Measurements from ENCODE around the gene CCDC90B.
A peak's percentile ranks its signal among the peaks of the same experiment; 100 is the strongest.
"Not testable (repeated sequence)": the region's sequence is repeated elsewhere in the genome, so short reads cannot be mapped to it uniquely, and the experiment has no call there.

Gene CCDC90B

DNA sequence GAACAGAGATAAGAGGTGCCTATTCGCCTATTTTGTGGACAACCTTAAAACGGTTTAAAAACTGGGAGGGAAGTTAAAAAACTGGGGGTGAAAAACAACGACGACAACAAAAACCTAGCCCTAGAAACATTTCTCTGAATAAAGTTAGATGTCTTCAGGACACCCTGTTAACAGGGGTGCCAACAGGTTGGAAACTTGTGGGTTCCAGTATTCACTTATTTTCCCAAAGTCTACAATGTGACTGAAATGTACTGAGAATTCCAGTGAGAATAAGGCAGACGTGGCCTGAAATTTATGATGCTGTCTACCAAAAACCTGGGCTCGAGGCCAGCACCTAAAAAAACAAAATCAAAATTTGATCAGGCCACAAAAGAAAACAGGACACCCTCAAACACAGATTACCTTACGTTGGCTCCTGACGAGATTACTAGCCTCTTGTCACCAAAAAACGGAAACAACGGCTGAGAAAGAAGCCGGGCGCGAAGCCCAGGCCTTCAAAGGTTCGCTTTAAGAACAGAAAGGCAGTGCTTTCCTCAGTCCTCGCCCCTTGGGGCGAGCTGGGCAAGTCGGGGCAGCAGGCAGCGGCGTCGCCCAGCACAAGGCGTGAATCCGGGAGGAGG lies 906 bp downstream of the CCDC90B start:
- H3K27ac ChIP-seq (ENCODE audit: low read depth, low read length) = peak overlapping the region; percentile 87
- no peaks in the 10 kb centered on the region for H3K36me3 ChIP-seq (ENCODE audit: control insufficient read depth, insufficient read depth, low read length)
- no peaks in the 10 kb centered on the region for H3K9me3 ChIP-seq (ENCODE audit: control insufficient read depth, insufficient read depth, low read length)
- no peaks in the 10 kb centered on the region for H3K27me3 ChIP-seq (ENCODE audit: control insufficient read depth, insufficient read depth, low read length)
- peak overlapping the region; percentile 90 for H3K9ac ChIP-seq (ENCODE audit: low read depth, low read length)
- H3K4me1 ChIP-seq (ENCODE audit: control insufficient read depth, insufficient read depth, low read length) = peaks cover 13% of the 10 kb centered on the region
- peak overlapping the region; percentile 91 for H3K4me3 ChIP-seq (ENCODE audit: low read depth, low read length)

- H3K4me1 ChIP-seq (ENCODE audit: control insufficient read depth, insufficient read depth, low read length) = peaks cover 13% of the 10 kb centered on the region
- peak overlapping the region; percentile 87 for H3K27ac ChIP-seq (ENCODE audit: low read depth, low read length)
- H3K4me3 ChIP-seq (ENCODE audit: low read depth, low read length) = peak overlapping the region; percentile 91
- 0 out of 2 replicates have a peak, but pooled peaks cover 6% of the 10 kb centered on the region for H3K36me3 ChIP-seq (ENCODE audit: control insufficient read depth, insufficient read depth, low read length)
- H3K27me3 ChIP-seq (ENCODE audit: control insufficient read depth, insufficient read depth, low read length) = no peaks in the 10 kb centered on the region
- no peaks in the 10 kb centered on the region for H3K9me3 ChIP-seq (ENCODE audit: control insufficient read depth, insufficient read depth, low read length)
- H3K9ac ChIP-seq (ENCODE audit: low read depth, low read length) = peak overlapping the region; percentile 90
Measured at GRCh38 chr11:83284501-83285150, 1.5 kb downstream of the CCDC90B start.

- Histone ChIP-seq H3K36me3 (ENCODE audit: control insufficient read depth, insufficient read depth, low read length) (peaks cover 28% of the 10 kb centered on the region), H3K27ac (ENCODE audit: low read depth, low read length) (no peak overlapping the region), H3K9ac (ENCODE audit: low read depth, low read length) (no peak overlapping the region), H3K27me3 (ENCODE audit: control insufficient read depth, insufficient read depth, low read length) (no peaks in the 10 kb centered on the region), H3K4me1 (ENCODE audit: control insufficient read depth, insufficient read depth, low read length) (peaks cover 13% of the 10 kb centered on the region), H3K4me3 (ENCODE audit: low read depth, low read length) (no peak overlapping the region), H3K9me3 (ENCODE audit: control insufficient read depth, insufficient read depth, low read length) (no peaks in the 10 kb centered on the region)
Measured at GRCh38 chr11:83282084-83282716, 4.0 kb downstream of the CCDC90B start.

DNA sequence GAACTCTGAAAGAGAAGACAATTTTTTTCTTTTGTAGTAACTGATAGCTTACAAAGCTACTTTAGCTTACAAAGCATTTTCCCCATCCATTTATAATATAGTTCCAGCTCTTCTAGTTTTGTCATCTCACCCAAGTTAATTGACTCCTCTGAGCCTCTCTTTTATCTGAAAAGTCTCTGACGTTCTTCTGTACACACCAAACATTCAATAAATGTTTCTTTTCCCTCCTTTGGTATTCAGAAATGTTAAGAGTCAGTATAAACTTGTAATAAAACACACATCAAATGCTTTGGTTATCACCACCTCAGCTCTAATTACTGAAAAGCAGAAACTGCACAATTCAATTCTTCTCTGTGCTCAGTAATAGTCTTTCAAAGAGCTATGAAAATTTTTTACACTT lies 5.9 kb downstream of the CCDC90B start:
- Histone ChIP-seq H3K4me1 (ENCODE audit: control insufficient read depth, insufficient read depth, low read length) (peaks cover 9% of the 10 kb centered on the region), H3K27ac (ENCODE audit: low read depth, low read length) (no peak overlapping the region), H3K9ac (ENCODE audit: low read depth, low read length) (no peak overlapping the region), H3K9me3 (ENCODE audit: control insufficient read depth, insufficient read depth, low read length) (no peaks in the 10 kb centered on the region), H3K4me3 (ENCODE audit: low read depth, low read length) (no peak overlapping the region), H3K27me3 (ENCODE audit: control insufficient read depth, insufficient read depth, low read length) (no peaks in the 10 kb centered on the region), H3K36me3 (ENCODE audit: control insufficient read depth, insufficient read depth, low read length) (peaks cover 47% of the 10 kb centered on the region)

GRCh38 chr11:83278351-83278750 lies 7.8 kb downstream of the CCDC90B start:
- Histone ChIP-seq H3K27ac (ENCODE audit: low read depth, low read length) (no peak overlapping the region), H3K9me3 (ENCODE audit: control insufficient read depth, insufficient read depth, low read length) (no peaks in the 10 kb centered on the region), H3K36me3 (ENCODE audit: control insufficient read depth, insufficient read depth, low read length) (peaks cover 66% of the 10 kb centered on the region), H3K9ac (ENCODE audit: low read depth, low read length) (no peak overlapping the region), H3K4me3 (ENCODE audit: low read depth, low read length) (no peak overlapping the region), H3K27me3 (ENCODE audit: control insufficient read depth, insufficient read depth, low read length) (no peaks in the 10 kb centered on the region), H3K4me1 (ENCODE audit: control insufficient read depth, insufficient read depth, low read length) (no peaks in the 10 kb centered on the region)

- H3K27ac ChIP-seq (ENCODE audit: low read depth, low read length) = no peak overlapping the region
- no peaks in the 10 kb centered on the region for H3K9me3 ChIP-seq (ENCODE audit: control insufficient read depth, insufficient read depth, low read length)
- no peak overlapping the region for H3K4me3 ChIP-seq (ENCODE audit: low read depth, low read length)
- no peak overlapping the region for H3K9ac ChIP-seq (ENCODE audit: low read depth, low read length)
- H3K36me3 ChIP-seq (ENCODE audit: control insufficient read depth, insufficient read depth, low read length) = peaks cover 82% of the 10 kb centered on the region
- no peaks in the 10 kb centered on the region for H3K4me1 ChIP-seq (ENCODE audit: control insufficient read depth, insufficient read depth, low read length)
- H3K27me3 ChIP-seq (ENCODE audit: control insufficient read depth, insufficient read depth, low read length) = no peaks in the 10 kb centered on the region
Measured at GRCh38 chr11:83275888-83276641, 10.1 kb downstream of the CCDC90B start.

- no peak overlapping the region for H3K27ac ChIP-seq (ENCODE audit: low read depth, low read length)
Measured at GRCh38 chr11:83272627-83273026, 13.5 kb downstream of the CCDC90B start.

GRCh38 chr11:83271734-83272133 lies 14.4 kb downstream of the CCDC90B start:
- H3K9ac ChIP-seq (ENCODE audit: low read depth, low read length); H3K9me3 ChIP-seq (ENCODE audit: control insufficient read depth, insufficient read depth, low read length); H3K4me1 ChIP-seq (ENCODE audit: control insufficient read depth, insufficient read depth, low read length); H3K27me3 ChIP-seq (ENCODE audit: control insufficient read depth, insufficient read depth, low read length); H3K4me3 ChIP-seq (ENCODE audit: low read depth, low read length); H3K27ac ChIP-seq (ENCODE audit: low read depth, low read length): not testable (repeated sequence)
- H3K36me3 ChIP-seq (ENCODE audit: control insufficient read depth, insufficient read depth, low read length) = peaks cover 53% of the 10 kb centered on the region

More at GRCh38 chr11:83272627-83273026, 13.5 kb downstream of the CCDC90B start:
- Histone ChIP-seq H3K9ac (ENCODE audit: low read depth, low read length) (no peak overlapping the region), H3K4me3 (ENCODE audit: low read depth, low read length) (no peak overlapping the region), H3K36me3 (ENCODE audit: control insufficient read depth, insufficient read depth, low read length) (peaks cover 58% of the 10 kb centered on the region), H3K9me3 (ENCODE audit: control insufficient read depth, insufficient read depth, low read length) (no peaks in the 10 kb centered on the region), H3K4me1 (ENCODE audit: control insufficient read depth, insufficient read depth, low read length) (no peaks in the 10 kb centered on the region), H3K27me3 (ENCODE audit: control insufficient read depth, insufficient read depth, low read length) (no peaks in the 10 kb centered on the region)

DNA sequence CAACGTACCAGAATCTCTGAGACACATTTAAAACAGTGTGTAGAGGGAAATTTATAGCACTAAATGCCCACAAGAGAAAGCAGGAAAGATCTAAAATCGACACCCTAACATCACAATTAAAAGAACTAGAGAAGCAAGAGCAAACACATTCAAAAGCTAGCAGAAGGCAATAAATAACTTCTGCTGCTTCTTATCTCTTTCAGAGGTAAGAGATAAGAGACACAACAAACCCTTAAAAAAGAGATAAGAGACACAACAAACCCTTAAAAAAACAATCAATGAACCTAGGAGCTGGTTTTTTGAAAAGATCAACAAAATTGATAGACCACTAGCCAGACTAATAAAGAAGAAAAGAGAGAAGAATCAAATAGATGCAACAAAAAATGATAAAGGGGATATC lies 17.1 kb downstream of the CCDC90B start:
- not testable (repeated sequence) for H3K9me3 ChIP-seq (ENCODE audit: control insufficient read depth, insufficient read depth, low read length); H3K27me3 ChIP-seq (ENCODE audit: control insufficient read depth, insufficient read depth, low read length); H3K27ac ChIP-seq (ENCODE audit: low read depth, low read length); H3K4me1 ChIP-seq (ENCODE audit: control insufficient read depth, insufficient read depth, low read length); H3K9ac ChIP-seq (ENCODE audit: low read depth, low read length); H3K4me3 ChIP-seq (ENCODE audit: low read depth, low read length)
- H3K36me3 ChIP-seq (ENCODE audit: control insufficient read depth, insufficient read depth, low read length) = peaks cover 46% of the 10 kb centered on the region

- Histone ChIP-seq H3K27ac (ENCODE audit: low read depth, low read length) (no peak overlapping the region), H3K27me3 (ENCODE audit: control insufficient read depth, insufficient read depth, low read length) (no peaks in the 10 kb centered on the region), H3K9ac (ENCODE audit: low read depth, low read length) (no peak overlapping the region), H3K4me1 (ENCODE audit: control insufficient read depth, insufficient read depth, low read length) (no peaks in the 10 kb centered on the region), H3K36me3 (ENCODE audit: control insufficient read depth, insufficient read depth, low read length) (peaks cover 56% of the 10 kb centered on the region), H3K9me3 (ENCODE audit: control insufficient read depth, insufficient read depth, low read length) (no peaks in the 10 kb centered on the region), H3K4me3 (ENCODE audit: low read depth, low read length) (no peak overlapping the region)
Measured at GRCh38 chr11:83265331-83265730, 20.8 kb downstream of the CCDC90B start.

- no peaks in the 10 kb centered on the region for H3K4me1 ChIP-seq (ENCODE audit: control insufficient read depth, insufficient read depth, low read length)
- H3K4me3 ChIP-seq (ENCODE audit: low read depth, low read length) = no peak overlapping the region
- H3K27ac ChIP-seq (ENCODE audit: low read depth, low read length) = no peak overlapping the region
- no peaks in the 10 kb centered on the region for H3K27me3 ChIP-seq (ENCODE audit: control insufficient read depth, insufficient read depth, low read length)
- H3K36me3 ChIP-seq (ENCODE audit: control insufficient read depth, insufficient read depth, low read length) = peaks cover 67% of the 10 kb centered on the region
- H3K9me3 ChIP-seq (ENCODE audit: control insufficient read depth, insufficient read depth, low read length) = no peaks in the 10 kb centered on the region
- H3K9ac ChIP-seq (ENCODE audit: low read depth, low read length) = no peak overlapping the region
Measured at GRCh38 chr11:83259559-83259958, 26.6 kb downstream of the CCDC90B start.
